Measurements from ENCODE around the gene GABRR1. TPM values are rescaled to one million over a fixed set of nuclear protein-coding genes. Genes with fewer than 3 reads are reported as not detected.
"Not testable (repeated sequence)": the region's sequence is repeated elsewhere in the genome, so short reads cannot be mapped to it uniquely, and the experiment has no call there.

Gene GABRR1
- total RNA-seq, 1 donor from 2014 or later, result not detected

GRCh38 chr6:89144354-89144906, 72.7 kb downstream of the GABRR1 start:
- no peak overlapping the region for H3K27ac Mint-ChIP-seq
- intact Hi-C loops (cut with micrococcal nuclease), result loop anchor here (2.0 to 10.0 kb wide), 3 partner anchors 154 to 1440 kb away; partner anchors contain the start of gene AKIRIN2
- H3K36me3 Mint-ChIP-seq (ENCODE audit: low read depth), result peaks cover 9% of the 10 kb centered on the region
- H3K27me3 Mint-ChIP-seq (ENCODE audit: insufficient read depth), result peaks cover 11% of the 10 kb centered on the region
- peaks cover 36% of the 10 kb centered on the region for H3K4me1 Mint-ChIP-seq (ENCODE audit: low read depth)
- no peaks in the 10 kb centered on the region for H3K9me3 Mint-ChIP-seq
- DNase-seq (ENCODE audit: low spot score), result no peak
- H3K4me3 Mint-ChIP-seq, result peak overlapping the region; percentile 28

- H3K4me1 Mint-ChIP-seq (ENCODE audit: low read depth), result peaks cover 15% of the 10 kb centered on the region
- DNase-seq (ENCODE audit: low spot score), result no peak
- H3K27ac Mint-ChIP-seq, result no peak overlapping the region
- H3K36me3 Mint-ChIP-seq (ENCODE audit: low read depth), result no peaks in the 10 kb centered on the region
- intact Hi-C loops (cut with micrococcal nuclease), result loop anchor here (10.0 kb wide), 1 partner anchor 1436 kb away; the partner anchor contains the start of gene AKIRIN2
- H3K4me3 Mint-ChIP-seq, result no peak overlapping the region
- H3K27me3 Mint-ChIP-seq (ENCODE audit: insufficient read depth), result peaks cover 11% of the 10 kb centered on the region
- H3K9me3 Mint-ChIP-seq, result no peaks in the 10 kb centered on the region
Measured at GRCh38 chr6:89140347-89141156, 76.6 kb downstream of the GABRR1 start.

GRCh38 chr6:89139509-89140346, 77.4 kb downstream of the GABRR1 start:
- Mint-ChIP-seq H3K27ac (no peak overlapping the region), H3K4me3 (no peak overlapping the region), H3K9me3 (no peaks in the 10 kb centered on the region), H3K4me1 (ENCODE audit: low read depth) (peaks cover 12% of the 10 kb centered on the region), H3K36me3 (ENCODE audit: low read depth) (no peaks in the 10 kb centered on the region), H3K27me3 (ENCODE audit: insufficient read depth) (peaks cover 10% of the 10 kb centered on the region)
- intact Hi-C loops (cut with micrococcal nuclease), result loop anchor here (10.0 kb wide), 1 partner anchor 1435 kb away; the partner anchor contains the start of gene AKIRIN2
- DNase-seq (ENCODE audit: low spot score), result no peak

GRCh38 chr6:89138173-89138572, 79.0 kb downstream of the GABRR1 start:
- no peak for DNase-seq (ENCODE audit: low spot score)
- H3K27ac Mint-ChIP-seq, result no peak overlapping the region
- no peaks in the 10 kb centered on the region for H3K36me3 Mint-ChIP-seq (ENCODE audit: low read depth)
- no peaks in the 10 kb centered on the region for H3K4me1 Mint-ChIP-seq (ENCODE audit: low read depth)
- H3K27me3 Mint-ChIP-seq (ENCODE audit: insufficient read depth), result no peaks in the 10 kb centered on the region
- H3K4me3 Mint-ChIP-seq, result no peak overlapping the region
- H3K9me3 Mint-ChIP-seq, result no peaks in the 10 kb centered on the region
- intact Hi-C loops (cut with micrococcal nuclease), result no loop called here

GRCh38 chr6:89134723-89135122, 82.4 kb downstream of the GABRR1 start:
- Mint-ChIP-seq H3K27me3 (ENCODE audit: insufficient read depth) (no peaks in the 10 kb centered on the region), H3K4me3 (no peak overlapping the region), H3K4me1 (ENCODE audit: low read depth) (no peaks in the 10 kb centered on the region), H3K36me3 (ENCODE audit: low read depth) (no peaks in the 10 kb centered on the region), H3K27ac (no peak overlapping the region), H3K9me3 (no peaks in the 10 kb centered on the region)
- DNase-seq (ENCODE audit: low spot score), result no peak
- intact Hi-C loops (cut with micrococcal nuclease), result no loop called here

GRCh38 chr6:89133981-89134380, 83.2 kb downstream of the GABRR1 start:
- no peak overlapping the region for H3K27ac Mint-ChIP-seq

GRCh38 chr6:89132057-89132456, 85.1 kb downstream of the GABRR1 start:
- no peaks in the 10 kb centered on the region for H3K36me3 Mint-ChIP-seq (ENCODE audit: low read depth)
- no peak for DNase-seq (ENCODE audit: low spot score)
- no peak overlapping the region for H3K27ac Mint-ChIP-seq
- no peak overlapping the region for H3K4me3 Mint-ChIP-seq
- no peaks in the 10 kb centered on the region for H3K4me1 Mint-ChIP-seq (ENCODE audit: low read depth)
- intact Hi-C loops (cut with micrococcal nuclease), result no loop called here
- H3K27me3 Mint-ChIP-seq (ENCODE audit: insufficient read depth), result no peaks in the 10 kb centered on the region
- H3K9me3 Mint-ChIP-seq, result peaks cover 8% of the 10 kb centered on the region

More at GRCh38 chr6:89133981-89134380, 83.2 kb downstream of the GABRR1 start:
- H3K27me3 Mint-ChIP-seq (ENCODE audit: insufficient read depth), result no peaks in the 10 kb centered on the region
- H3K9me3 Mint-ChIP-seq, result no peaks in the 10 kb centered on the region
- H3K4me3 Mint-ChIP-seq, result no peak overlapping the region
- H3K4me1 Mint-ChIP-seq (ENCODE audit: low read depth), result no peaks in the 10 kb centered on the region
- intact Hi-C loops (cut with micrococcal nuclease), result no loop called here
- H3K36me3 Mint-ChIP-seq (ENCODE audit: low read depth), result no peaks in the 10 kb centered on the region
- no peak for DNase-seq (ENCODE audit: low spot score)

- intact Hi-C loops (cut with micrococcal nuclease), result no loop called here
- H3K4me3 Mint-ChIP-seq, result no peak overlapping the region
- peaks cover 8% of the 10 kb centered on the region for H3K9me3 Mint-ChIP-seq
- no peak overlapping the region for H3K27ac Mint-ChIP-seq
- no peaks in the 10 kb centered on the region for H3K27me3 Mint-ChIP-seq (ENCODE audit: insufficient read depth)
- H3K4me1 Mint-ChIP-seq (ENCODE audit: low read depth), result no peaks in the 10 kb centered on the region
- no peak for DNase-seq (ENCODE audit: low spot score)
- no peaks in the 10 kb centered on the region for H3K36me3 Mint-ChIP-seq (ENCODE audit: low read depth)
Measured at GRCh38 chr6:89131599-89131998, 85.6 kb downstream of the GABRR1 start.

GRCh38 chr6:89128256-89128671, 88.9 kb downstream of the GABRR1 start:
- DNase-seq (ENCODE audit: low spot score); intact Hi-C loops (cut with micrococcal nuclease); H3K36me3 Mint-ChIP-seq (ENCODE audit: low read depth); H3K4me1 Mint-ChIP-seq (ENCODE audit: low read depth); H3K9me3 Mint-ChIP-seq; H3K27ac Mint-ChIP-seq; H3K4me3 Mint-ChIP-seq; H3K27me3 Mint-ChIP-seq (ENCODE audit: insufficient read depth): not testable (repeated sequence)

Other genes with a start within 250 kb of the GABRR1 start
- 45.6 and 47.6 TPM in 2 replicates for gene PNRC1, start 136.6 kb downstream of the GABRR1 start, total RNA-seq
- 0.07 and 0.10 TPM in 2 replicates for gene SRSF12, start 99.3 kb downstream of the GABRR1 start, total RNA-seq
- gene PM20D2, start 71.3 kb downstream of the GABRR1 start, total RNA-seq, result 14.1 TPM in 2 replicates
- 0.88 and 1.0 TPM in 2 replicates for gene GABRR2, start 97.9 kb upstream of the GABRR1 start, total RNA-seq
- 38.1 and 40.5 TPM in 2 replicates for gene UBE2J1, start 135.4 kb upstream of the GABRR1 start, total RNA-seq
- 7.8 and 10.1 TPM in 2 replicates for gene RRAGD, start 194.9 kb upstream of the GABRR1 start, total RNA-seq
- gene ANKRD6, start 215.8 kb upstream of the GABRR1 start, total RNA-seq, result 1.3 and 2.3 TPM in 2 replicates